Left colon (tissue), 2 donors: Measurements from ENCODE around the gene RIOX2. TPM values are rescaled to one million over a fixed set of nuclear protein-coding genes. Genes with fewer than 3 reads are reported as not detected.
"Not testable (repeated sequence)": the region's sequence is repeated elsewhere in the genome, so short reads cannot be mapped to it uniquely, and the experiment has no call there.

Experiments
- ATAC-seq: fragments of 200-7000 bp; cut with Tn5 transposase; one replicate; pipeline ENCODE4 v1.9.1; 2020; ENCODE audit warnings: mild to moderate bottlenecking, moderate library complexity
- DNase-seq, 2 donors: peaks; one replicate each; pipeline ENCODE4 v3.0.0-alpha.2; 2020
- intact Hi-C, 2 donors: fragments of 100-400 bp; cut with DNase I in 1 of 2; cut with micrococcal nuclease in 1 of 2; formaldehyde crosslinking; loops; one replicate each; pipeline versions ENCODE4 v1.11.2 to v1.14.0; 2022; cut with DNase I, micrococcal nuclease
- total RNA-seq, 2 donors: library from RNA; stranded (reverse); fragmentation: NEBNext Ultra II Directional; extraction: Animal tissue kit (Norgen Biotek cat#: 25700); gene quantifications; one replicate each; pipeline ENCODE4 v1.2.1, GENCODE V29; 2021
- donor health status: DM: no; HTN: no; CAD: no.
- donor health status: DM: yes; HTN: yes; CAD: no.

The RIOX2 gene
- total RNA-seq, 2 donors from 2014 or later, result 18.7 to 20.2 TPM

GRCh38 chr3:97932387-97932801 lies 39.8 kb downstream of the RIOX2 start:
- intact Hi-C loops, result no loop called here
- no peak for ATAC-seq
- no peak for DNase-seq

DNA sequence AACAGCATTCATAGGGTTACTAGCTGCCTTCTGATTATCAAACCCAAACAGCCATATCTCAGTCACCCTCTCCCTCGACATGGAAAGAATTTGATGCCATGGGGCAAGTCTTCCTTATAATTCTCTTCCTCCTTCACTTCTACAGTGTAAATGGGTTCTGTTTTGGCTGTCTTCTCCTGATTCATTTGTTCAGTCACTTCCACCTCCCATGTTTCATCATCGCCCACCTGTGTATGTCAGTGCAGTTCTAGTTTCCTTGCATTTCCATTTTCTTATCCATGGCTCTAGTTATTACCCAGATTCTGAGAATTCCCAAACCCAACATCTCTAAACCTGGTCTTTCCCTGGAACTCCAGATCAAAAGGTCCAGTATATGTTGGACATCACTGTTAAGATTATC lies 41.0 kb downstream of the RIOX2 start:
- DNase-seq, result no peak
- no peak for ATAC-seq
- intact Hi-C loops, result no loop called here

DNA sequence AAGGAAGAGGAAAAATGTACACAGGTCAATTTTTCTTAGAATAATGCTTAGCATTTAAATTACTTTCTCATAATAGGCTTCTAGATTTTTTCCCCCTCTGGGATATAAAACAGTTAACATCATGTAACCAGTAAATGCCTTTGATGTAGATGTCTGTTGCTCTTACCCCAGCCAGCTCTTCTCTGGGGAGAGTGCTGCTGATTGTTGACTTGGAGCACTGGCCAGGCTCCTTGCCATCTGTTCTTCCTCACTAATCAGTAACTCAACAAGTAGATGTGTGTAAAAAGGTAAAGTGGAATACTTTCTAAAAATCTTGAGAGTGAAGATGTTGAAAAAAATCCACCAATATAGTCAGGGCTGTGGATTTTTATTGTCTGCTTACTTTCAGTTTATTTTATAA lies 42.2 kb downstream of the RIOX2 start:
- intact Hi-C loops, result no loop called here
- ATAC-seq, result no peak
- no peak for DNase-seq

DNA sequence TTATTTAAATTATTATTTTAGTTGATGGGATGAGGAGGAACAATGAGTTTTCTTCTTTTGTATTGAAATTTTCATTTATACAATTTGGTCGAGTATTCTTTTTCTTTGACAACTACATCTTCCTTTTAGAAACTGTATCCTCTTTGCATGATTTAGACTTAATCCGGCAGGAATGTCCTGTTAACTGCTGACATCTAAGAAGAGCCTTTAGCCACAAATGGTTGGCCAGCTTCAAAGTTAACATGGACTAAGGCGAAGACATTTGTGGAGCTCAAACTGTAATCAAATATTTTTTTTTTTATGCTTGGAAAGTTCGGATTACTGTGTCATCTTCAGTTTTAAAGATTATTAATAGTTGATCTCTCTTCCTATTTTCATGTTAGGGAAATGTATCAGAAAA lies 43.2 kb downstream of the RIOX2 start:
- intact Hi-C loops, result no loop called here
- DNase-seq (no peak), ATAC-seq (no peak)

DNA sequence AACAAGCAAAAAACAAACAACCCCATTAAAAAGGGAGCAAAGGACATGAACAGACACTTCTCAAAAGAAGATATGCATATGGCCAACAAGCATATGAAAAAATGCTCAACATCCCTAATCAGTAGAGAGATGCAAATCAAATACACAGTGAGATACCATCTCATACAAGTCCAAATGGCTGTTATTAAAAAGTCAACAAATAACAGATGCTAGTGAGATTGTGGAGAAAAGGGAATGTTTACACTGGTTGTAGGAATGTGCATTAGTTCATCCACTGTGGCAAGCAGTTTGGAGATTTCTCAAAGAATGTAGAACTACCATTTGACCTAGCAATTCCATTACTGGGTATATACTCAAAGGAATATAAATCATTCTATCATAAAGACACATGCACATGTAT lies 44.5 kb downstream of the RIOX2 start:
- no peak for ATAC-seq
- intact Hi-C loops, result no loop called here

GRCh38 chr3:97917813-97918536 lies 54.3 kb downstream of the RIOX2 start:
- DNase-seq, result no peak
- intact Hi-C loops, result no loop called here
- ATAC-seq, result no peak

More for the DNA sequence above, 44.5 kb downstream of the RIOX2 start:
- DNase-seq, result no peak

- ATAC-seq, result no peak
Measured at GRCh38 chr3:97916576-97916975, 55.7 kb downstream of the RIOX2 start.

DNA sequence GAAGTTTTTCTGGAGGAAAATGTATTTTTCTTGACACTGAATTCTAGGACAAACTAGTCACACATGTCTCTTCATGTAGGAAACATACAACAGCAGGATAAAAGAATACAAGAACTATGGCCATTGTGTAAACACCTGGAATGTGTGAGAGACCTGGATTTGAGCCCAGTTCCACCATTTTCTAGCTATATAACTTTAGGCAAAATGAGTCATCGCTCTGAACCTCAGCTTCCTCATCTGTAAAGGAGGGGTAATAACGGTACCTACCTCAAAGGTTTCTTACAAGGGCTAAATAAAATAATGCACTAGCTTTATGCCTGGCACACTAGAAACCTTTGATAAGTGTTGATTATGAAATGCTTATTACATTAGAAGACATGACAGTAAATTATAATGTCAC lies 57.8 kb downstream of the RIOX2 start:
- intact Hi-C loops, result no loop called here
- peak; percentile 77 for ATAC-seq
- no peak for DNase-seq

More at GRCh38 chr3:97916576-97916975, 55.7 kb downstream of the RIOX2 start:
- intact Hi-C loops, result no loop called here
- no peak for DNase-seq

DNA sequence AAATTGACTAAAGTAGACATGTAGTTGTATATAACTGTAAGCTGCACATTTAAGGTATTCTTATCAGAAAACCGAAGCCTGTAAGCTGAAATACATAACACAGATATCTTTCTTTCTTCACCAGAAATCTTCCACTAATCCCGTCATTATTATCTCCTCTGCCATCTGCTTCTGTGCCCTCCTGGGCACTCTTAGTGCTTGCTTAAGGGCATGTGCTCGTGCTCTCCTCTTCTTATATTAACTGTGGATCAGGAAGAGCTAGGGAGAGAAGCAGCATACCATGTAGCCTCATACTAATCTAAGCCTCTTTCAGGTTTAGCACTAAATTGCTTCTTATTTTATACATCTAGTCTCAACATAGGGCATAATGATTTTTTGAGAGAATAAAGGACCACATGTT lies 60.8 kb downstream of the RIOX2 start:
- intact Hi-C loops, result no loop called here
- DNase-seq, result no peak
- ATAC-seq, result no peak

DNA sequence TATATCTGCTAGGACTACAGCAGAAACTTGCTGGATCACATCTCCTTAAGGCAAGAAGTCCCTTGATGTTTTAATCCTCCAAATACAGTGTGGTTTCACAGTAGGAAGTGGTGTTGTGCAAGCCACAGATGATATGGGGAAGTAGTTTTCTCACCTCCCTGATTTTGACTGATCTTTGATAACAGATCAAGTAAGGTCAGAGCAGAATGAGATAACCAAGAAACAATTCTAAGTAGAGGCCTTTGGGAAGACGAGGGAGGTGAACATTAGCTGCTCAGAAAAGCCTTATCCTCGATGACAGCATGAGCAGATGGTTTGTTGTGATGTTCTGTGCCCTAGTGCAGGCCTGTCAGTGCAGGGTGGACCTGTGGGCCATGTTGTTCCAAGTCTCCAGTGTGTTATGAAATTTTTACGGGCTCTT lies 61.3 kb downstream of the RIOX2 start:
- no peak for DNase-seq
- intact Hi-C loops, result no loop called here
- peak; percentile 63 for ATAC-seq

GRCh38 chr3:97910236-97910831 lies 61.9 kb downstream of the RIOX2 start:
- peak in 1 of 2 donors; percentile 40 for DNase-seq
- ATAC-seq, result peak; percentile 17
- intact Hi-C loops, result not testable (repeated sequence)

- DNase-seq, intact Hi-C loops, ATAC-seq: not testable (repeated sequence)
Measured at GRCh38 chr3:97909830-97910229, 62.4 kb downstream of the RIOX2 start.

GRCh38 chr3:97901313-97902248 lies 70.7 kb downstream of the RIOX2 start:
- ATAC-seq (peak; percentile 98), DNase-seq (no peak)
- intact Hi-C loops, result no loop called here

GRCh38 chr3:97899331-97899730 lies 72.9 kb downstream of the RIOX2 start:
- DNase-seq (no peak), ATAC-seq (no peak)
- intact Hi-C loops, result no loop called here

GRCh38 chr3:97896547-97896946 lies 75.7 kb downstream of the RIOX2 start:
- DNase-seq (no peak), ATAC-seq (no peak)
- intact Hi-C loops, result no loop called here

GRCh38 chr3:97896129-97896528 lies 76.1 kb downstream of the RIOX2 start:
- DNase-seq (no peak), ATAC-seq (no peak)
- intact Hi-C loops, result no loop called here

GRCh38 chr3:97895216-97895615 lies 77.0 kb downstream of the RIOX2 start:
- intact Hi-C loops, result no loop called here
- DNase-seq (no peak), ATAC-seq (no peak)

GRCh38 chr3:97892852-97893251 lies 79.4 kb downstream of the RIOX2 start:
- intact Hi-C loops, result no loop called here
- ATAC-seq (no peak), DNase-seq (no peak)
